SK-N-MC (cell line): Measurements from ENCODE around the gene PTPRN2.

Experiments used
- DNase-seq: peaks from one replicate; pipeline ENCODE4 v3.0.0-alpha.2; 2011; ENCODE audit warnings: low read depth, low spot score
- H3K27ac ChIP-seq: fragments of 200-600 bp; sonication (generic); 2 replicates; pipeline ENCODE4 v1.5.1; 2016; ENCODE audit warnings: mixed run types
- H3K36me3 ChIP-seq: fragments of 200-600 bp; sonication (generic); 2 replicates; pipeline ENCODE4 v1.6.1; 2017; ENCODE audit warnings: antibody characterized with exemption, low read length, mixed read lengths; ENCODE audit not compliant: insufficient read depth
- H3K4me3 ChIP-seq: fragments of 200-600 bp; sonication (generic); 2 replicates; pipeline ENCODE4 v1.5.1; 2016
- H3K9ac ChIP-seq: fragments of 200-600 bp; sonication (generic); 2 replicates; pipeline ENCODE4 v1.8.0; 2017; ENCODE audit warnings: mixed run types, mixed read lengths; ENCODE audit not compliant: insufficient read length
- H3K9me3 ChIP-seq: fragments of 200-600 bp; sonication (generic); 2 replicates; pipeline ENCODE4 v1.6.1; 2017; ENCODE audit warnings: low read depth, mild to moderate bottlenecking, antibody characterized with exemption, low read length, moderate library complexity, mixed read lengths
- EZH2 ChIP-seq: fragments of 200-600 bp; sonication (generic); IDR thresholded peaks from one replicate; pipeline ENCODE4 v1.6.1; 2017; ENCODE audit warnings: antibody characterized with exemption
- FOXP2 ChIP-seq: optimal IDR thresholded peaks from 2 replicates; pipeline ENCODE3; 2011; ENCODE audit warnings: mild to moderate bottlenecking, moderate library complexity; ENCODE audit not compliant: insufficient read depth; ENCODE audit errors: extremely low read length, control extremely low read depth
- POLR2AphosphoS5 ChIP-seq: IDR thresholded peaks from 2 replicates; pipeline ENCODE4 v1.6.1; 2012; ENCODE audit warnings: mild to moderate bottlenecking, low read depth, low read length, borderline replicate concordance

Gene PTPRN2

GRCh38 chr7:158321936-158322615, 265.5 kb downstream of the PTPRN2 start:
- DNase-seq: no peak
- no peak for TF ChIP-seq FOXP2
- TF ChIP-seq POLR2AphosphoS5: no peak
- TF ChIP-seq EZH2: no peak
- Histone ChIP-seq H3K27ac (no peak overlapping the region), H3K36me3 (no peaks in the 10 kb centered on the region), H3K9me3 (no peaks in the 10 kb centered on the region), H3K4me3 (no peak overlapping the region), H3K9ac (no peak overlapping the region)

- Histone ChIP-seq H3K36me3 (no peaks in the 10 kb centered on the region), H3K4me3 (no peak overlapping the region), H3K9ac (no peak overlapping the region), H3K27ac (no peak overlapping the region), H3K9me3 (no peaks in the 10 kb centered on the region)
- no peak for DNase-seq
- TF ChIP-seq FOXP2 (no peak), POLR2AphosphoS5 (no peak)
Measured at GRCh38 chr7:158321056-158321700, 266.4 kb downstream of the PTPRN2 start.

DNA sequence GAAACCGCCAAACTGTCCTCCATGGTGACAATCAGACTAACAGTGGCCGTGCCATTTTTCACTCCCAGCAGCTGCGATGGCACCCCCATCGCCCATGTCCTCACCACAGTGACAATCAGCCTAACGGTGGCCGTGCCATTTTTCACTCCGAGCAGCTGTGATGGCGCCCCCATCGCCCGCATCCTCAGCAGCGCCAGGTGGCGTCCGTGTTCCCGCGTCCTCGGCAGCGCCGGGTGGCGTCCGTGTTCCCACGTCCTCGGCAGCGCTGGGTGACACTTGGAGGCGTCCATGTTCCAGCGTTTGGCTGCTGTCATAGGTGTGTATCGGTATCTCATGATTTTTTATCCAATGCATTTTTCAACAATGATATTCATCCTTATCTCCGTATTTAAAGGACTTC, 267.3 kb downstream of the PTPRN2 start:
- Histone ChIP-seq H3K36me3 (no peaks in the 10 kb centered on the region), H3K27ac (no peak overlapping the region), H3K9ac (no peak overlapping the region), H3K4me3 (no peak overlapping the region), H3K9me3 (no peaks in the 10 kb centered on the region)
- TF ChIP-seq EZH2 (no peak), FOXP2 (no peak), POLR2AphosphoS5 (no peak)
- no peak for DNase-seq

DNA sequence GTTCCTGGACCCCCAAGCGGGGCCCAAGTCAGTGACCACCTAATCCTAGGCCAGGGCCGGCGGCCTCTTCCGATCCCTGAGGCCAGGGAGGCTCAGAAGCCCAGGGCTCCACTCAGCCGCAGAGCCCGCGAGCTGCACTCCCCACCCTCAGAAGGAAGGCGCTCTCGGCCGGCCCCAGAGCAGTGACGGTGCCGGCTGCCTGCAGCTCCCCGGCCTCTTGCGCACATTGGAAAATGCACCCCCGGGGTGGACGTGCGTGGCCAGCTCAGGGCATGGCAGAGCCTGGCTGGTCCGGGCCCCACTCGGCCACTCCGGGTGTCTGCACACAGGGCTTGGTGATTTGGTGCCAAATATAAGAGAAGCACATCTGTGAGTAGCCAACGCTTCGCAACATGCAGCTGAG, 269.1 kb downstream of the PTPRN2 start:
- Histone ChIP-seq H3K9me3 (no peaks in the 10 kb centered on the region), H3K9ac (no peak overlapping the region), H3K36me3 (no peaks in the 10 kb centered on the region), H3K4me3 (no peak overlapping the region), H3K27ac (no peak overlapping the region)
- no peak for DNase-seq
- no peak for TF ChIP-seq FOXP2

DNA sequence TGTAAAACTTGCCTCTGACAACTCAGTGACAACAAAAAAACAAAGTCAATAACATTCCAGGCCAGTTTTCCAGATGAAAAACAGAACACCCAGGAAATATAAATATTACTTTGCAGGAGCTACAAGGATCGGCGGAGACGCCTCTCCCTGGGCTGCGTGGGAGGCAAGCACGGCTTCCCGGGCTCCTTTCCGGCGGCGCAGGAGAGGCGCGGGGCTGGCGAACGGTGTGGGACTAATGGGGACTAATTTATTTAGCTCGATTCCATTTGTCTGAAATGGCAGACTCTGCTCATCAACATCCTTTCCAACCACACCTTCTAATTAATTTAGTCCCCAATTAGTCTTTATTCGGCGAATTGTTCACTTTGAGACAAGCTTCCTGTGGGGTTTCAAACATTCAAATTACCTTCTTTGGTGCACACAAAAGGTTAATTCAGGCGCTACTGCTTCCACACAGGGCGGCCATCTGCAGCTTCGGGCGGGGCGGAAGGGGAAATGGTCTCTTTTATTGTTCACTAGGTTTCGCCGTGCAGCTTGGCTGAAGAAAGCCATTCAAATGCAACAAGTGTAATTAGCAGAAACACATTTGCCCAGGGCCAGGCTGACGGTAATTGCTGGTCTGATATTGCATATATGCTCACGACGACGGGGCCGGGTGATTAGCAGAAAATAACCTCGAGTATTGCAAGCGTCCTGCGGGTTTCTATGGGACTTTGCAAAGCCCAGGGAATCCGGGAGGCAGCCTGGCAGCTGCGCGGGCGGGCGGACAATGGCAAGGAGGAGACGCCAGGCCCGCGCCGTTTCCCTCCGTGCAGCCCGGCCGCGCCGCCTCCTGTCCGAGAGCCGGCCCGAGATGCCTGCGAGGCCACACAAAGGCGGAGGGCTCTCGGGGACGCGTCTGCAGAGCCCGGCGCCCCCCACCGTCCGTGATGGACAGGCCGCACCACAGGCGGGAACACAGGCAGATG, 270.1 kb downstream of the PTPRN2 start:
- Histone ChIP-seq H3K4me3 (no peak overlapping the region), H3K36me3 (no peaks in the 10 kb centered on the region), H3K9me3 (no peaks in the 10 kb centered on the region), H3K9ac (no peak overlapping the region), H3K27ac (no peak overlapping the region)
- DNase-seq: no peak
- TF ChIP-seq EZH2 (no peak), POLR2AphosphoS5 (no peak), FOXP2 (no peak)

- Histone ChIP-seq H3K27ac (no peak overlapping the region), H3K9ac (no peak overlapping the region), H3K4me3 (no peak overlapping the region), H3K36me3 (no peaks in the 10 kb centered on the region), H3K9me3 (no peaks in the 10 kb centered on the region)
- TF ChIP-seq EZH2: no peak
- no peak for TF ChIP-seq POLR2AphosphoS5
- no peak for TF ChIP-seq FOXP2
- DNase-seq: no peak
Measured at GRCh38 chr7:158316466-158317031, 271.1 kb downstream of the PTPRN2 start.

DNA sequence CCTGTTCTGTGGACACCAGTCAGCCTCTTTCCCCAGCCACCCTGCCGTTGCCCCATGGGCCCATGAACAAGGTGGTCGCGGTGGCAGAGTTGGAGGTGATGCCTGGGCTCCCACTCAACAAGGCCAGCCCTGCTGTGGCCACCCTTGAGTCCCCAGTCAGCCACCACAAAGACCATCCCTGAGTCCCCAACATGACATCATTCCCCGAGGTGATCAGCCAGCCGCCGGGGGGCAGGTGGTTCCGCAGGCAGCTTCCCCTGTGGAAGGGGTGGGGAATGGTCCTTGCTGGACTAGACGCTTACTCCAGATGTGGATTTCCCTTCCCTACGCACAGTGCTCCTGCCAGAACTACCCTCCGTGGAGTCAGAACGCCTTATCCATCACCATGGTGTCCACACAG, 271.7 kb downstream of the PTPRN2 start:
- no peaks in the 10 kb centered on the region for H3K9me3 ChIP-seq
- TF ChIP-seq POLR2AphosphoS5 (no peak), FOXP2 (no peak), EZH2 (no peak)

DNA sequence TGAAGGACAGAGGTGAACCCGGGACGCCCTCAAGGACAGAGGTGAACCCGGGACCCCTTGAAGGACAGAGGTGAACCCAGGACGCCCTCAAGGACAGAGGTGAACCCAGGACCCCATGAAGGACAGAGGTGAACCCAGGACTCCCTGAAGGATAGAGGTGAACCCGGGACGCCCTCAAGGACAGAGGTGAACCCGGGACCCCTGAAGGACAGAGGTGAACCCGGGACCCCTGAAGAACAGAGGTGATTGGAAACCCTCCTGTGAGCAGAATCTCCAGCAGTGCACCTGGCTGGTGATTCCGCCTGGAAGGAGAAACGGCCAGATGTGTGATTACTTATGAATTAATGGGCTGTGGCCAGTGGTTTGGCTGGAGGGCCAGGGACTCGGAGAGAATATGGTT, 272.3 kb downstream of the PTPRN2 start:
- Histone ChIP-seq H3K36me3 (no peaks in the 10 kb centered on the region), H3K4me3 (no peak overlapping the region), H3K9me3 (no peaks in the 10 kb centered on the region), H3K27ac (no peak overlapping the region), H3K9ac (no peak overlapping the region)
- TF ChIP-seq EZH2 (no peak), FOXP2 (no peak), POLR2AphosphoS5 (no peak)
- DNase-seq: no peak

More for the DNA sequence above, 271.7 kb downstream of the PTPRN2 start:
- DNase-seq: no peak
- Histone ChIP-seq H3K27ac (no peak overlapping the region), H3K36me3 (no peaks in the 10 kb centered on the region), H3K9ac (no peak overlapping the region), H3K4me3 (no peak overlapping the region)
